NCI-H2107 treated with DMSO at 0.1 percent for 48 hours (cell line): ENCODE data around the gene IFITM2.
"Not testable (repeated sequence)": the region's sequence is repeated elsewhere in the genome, so short reads cannot be mapped to it uniquely, and the experiment has no call there.

Experiments used
- DNase-seq: peaks from one replicate; lab custom pipeline; 2025; ENCODE audit not compliant: unreplicated experiment; lab: John Stamatoyannopoulos, UW

IFITM2 gene

DNA sequence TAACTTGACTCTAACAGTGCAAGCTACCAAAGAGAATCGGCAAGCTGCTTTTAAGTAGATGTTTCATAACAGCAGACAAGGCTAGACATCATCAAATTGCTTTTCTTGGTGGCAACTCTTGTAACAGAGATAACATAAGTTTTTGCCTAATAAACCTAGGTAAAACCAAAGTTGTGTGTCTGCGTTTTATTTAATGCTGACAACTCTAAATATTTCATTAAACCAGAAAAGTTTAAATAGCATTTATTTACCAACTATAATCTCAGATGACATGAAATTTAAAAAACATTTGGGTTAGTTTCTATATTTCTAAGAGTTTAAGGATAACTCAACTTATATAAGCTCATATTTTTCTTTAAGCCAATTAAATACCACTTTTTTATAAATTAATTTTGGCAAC is 32.3 kb downstream of the IFITM2 start:
- DNase-seq: no peak

DNA sequence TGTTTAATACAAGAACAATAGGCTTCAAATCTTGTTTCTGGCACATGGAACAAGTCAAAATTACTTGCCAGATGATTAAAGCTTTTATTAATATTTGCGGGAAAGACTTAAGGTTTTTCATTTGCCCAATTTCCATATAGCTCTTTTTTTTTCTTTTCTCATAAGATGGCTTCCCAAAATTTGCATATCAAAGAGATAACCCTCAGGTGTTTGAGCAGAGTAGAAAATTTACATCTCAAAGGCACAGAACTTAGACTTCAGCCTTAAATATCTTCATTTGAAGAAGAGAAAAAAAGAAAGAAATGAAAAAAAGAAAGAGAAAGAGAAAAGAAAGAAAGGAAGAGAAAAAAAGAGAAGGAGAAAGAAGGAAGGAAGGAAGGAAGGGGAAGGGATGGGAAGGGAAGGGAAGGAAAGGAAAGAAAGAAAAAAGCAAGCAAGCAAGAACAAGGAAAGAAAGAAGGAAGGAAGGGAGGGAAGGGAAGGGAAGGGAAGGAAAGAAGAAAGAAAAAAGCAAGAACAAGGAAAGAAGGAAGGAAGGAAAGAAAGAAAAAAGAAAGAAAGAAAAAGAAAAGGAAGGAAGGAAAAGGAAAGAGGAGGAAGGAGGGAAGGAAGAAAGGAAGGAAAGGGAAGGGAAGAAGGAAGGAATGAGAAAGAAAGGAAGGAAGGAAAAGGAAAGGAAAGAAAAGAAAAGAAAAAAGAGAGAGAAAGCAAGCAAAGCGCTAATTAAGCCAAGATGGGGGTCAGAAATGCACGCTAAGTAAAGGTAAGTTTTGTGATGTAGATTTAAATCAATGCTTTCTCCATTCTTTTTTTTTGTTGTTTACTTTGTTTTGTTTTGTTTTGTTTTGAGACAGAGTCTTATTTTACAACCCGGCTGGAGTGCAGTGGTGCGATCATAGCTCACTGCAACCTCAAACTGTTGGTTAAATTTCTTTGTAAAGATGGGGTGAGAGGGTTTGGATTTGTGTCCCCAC is 33.2 kb downstream of the IFITM2 start:
- no peak for DNase-seq

DNA sequence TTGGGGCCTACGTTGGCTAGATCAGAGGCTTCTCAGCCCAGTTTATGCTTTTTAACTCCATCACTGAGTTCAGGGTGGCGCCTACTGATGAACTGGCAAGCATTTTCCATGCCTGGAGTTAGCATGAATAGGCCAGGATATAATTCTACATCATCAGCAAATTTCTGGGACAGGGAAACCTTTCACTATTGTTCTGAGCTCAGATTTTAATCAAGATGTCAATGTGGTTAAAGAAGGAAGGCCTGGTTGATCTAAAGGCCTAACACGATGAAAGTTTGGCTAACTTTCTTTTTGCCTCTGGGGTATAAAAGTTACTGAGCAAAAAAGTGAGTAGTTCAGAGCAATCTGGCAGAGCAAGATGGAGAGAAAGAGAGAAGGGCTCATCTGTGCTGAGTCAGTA is 34.7 kb downstream of the IFITM2 start:
- DNase-seq: no peak

DNA sequence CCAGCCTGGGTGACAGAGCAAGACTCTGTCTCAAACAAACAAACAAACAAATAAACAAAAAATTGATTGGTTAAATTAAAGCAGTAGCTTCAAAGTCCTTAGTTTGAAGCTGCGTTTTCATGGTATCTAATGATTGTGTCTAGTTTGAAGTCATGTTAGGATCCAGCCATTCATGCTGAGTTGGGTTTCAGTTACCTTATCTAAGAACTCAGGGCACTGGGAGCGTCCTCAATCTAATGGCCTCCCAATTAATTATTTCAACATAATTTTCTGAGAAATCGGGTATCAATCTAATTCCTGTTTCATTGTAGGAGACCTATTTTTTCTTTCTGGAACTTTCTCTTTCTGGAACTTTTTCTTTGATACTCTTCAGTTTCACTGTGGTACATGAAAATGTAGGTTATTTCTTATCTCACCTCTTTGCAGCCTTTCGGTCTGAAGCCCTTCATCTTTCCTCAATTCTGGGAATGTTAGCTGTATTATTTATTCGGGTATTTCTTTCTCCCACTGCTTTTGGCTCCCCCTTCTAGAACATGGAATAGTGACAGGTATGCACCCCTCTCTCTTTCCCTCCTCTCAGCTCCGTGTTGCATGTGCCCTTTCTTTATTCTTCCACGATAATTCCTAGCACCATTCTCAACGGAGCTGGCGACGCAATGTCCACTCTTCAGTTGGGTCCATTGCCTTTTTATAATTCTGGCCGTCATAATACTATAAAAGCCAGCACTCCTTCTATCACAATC is 37.4 kb downstream of the IFITM2 start:
- DNase-seq: no peak

DNA sequence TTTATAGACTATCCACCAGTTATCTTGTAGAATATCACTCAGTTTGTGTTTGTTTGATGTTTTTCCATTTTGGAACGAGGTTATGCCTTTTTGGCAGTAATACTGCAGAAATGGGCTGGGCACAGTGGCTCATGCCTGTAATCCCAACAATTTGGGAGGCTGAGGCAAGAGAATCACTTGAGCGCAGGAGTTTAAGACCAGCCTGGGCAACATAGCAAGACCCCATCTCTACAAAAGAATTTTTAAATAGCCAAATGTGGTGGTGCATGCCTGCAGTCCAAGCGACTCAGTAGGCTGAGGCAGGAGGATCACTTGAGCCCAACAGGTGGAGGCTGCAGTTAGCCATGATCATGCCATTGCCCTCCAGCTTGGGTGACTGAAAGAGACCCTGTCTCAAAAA is 38.9 kb downstream of the IFITM2 start:
- no peak for DNase-seq

DNA sequence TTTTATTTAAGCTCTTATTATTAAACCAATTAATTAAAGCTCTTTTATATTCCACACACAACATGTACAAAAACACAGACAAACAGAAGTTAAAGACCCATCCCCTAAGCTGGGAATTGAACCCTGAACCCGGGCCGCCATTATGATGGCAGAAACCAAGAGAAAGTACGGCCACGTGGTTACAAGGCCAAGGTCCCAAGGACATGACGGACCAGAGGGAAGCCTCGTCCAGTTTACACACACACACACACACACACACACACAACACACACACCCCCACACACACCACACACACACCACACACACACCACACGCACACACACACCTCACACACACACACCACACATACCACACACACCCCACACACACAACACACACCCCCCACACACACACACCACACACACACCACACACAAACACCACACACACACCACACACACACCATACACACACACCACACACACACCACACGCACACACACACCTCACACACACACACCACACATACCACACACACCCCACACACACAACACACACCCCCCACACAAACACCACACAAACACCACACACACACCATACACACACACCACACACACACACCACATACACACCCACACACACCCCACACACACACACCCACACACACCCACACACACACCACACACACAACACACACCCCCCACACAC is 41.8 kb downstream of the IFITM2 start:
- DNase-seq: not testable (repeated sequence)

DNA sequence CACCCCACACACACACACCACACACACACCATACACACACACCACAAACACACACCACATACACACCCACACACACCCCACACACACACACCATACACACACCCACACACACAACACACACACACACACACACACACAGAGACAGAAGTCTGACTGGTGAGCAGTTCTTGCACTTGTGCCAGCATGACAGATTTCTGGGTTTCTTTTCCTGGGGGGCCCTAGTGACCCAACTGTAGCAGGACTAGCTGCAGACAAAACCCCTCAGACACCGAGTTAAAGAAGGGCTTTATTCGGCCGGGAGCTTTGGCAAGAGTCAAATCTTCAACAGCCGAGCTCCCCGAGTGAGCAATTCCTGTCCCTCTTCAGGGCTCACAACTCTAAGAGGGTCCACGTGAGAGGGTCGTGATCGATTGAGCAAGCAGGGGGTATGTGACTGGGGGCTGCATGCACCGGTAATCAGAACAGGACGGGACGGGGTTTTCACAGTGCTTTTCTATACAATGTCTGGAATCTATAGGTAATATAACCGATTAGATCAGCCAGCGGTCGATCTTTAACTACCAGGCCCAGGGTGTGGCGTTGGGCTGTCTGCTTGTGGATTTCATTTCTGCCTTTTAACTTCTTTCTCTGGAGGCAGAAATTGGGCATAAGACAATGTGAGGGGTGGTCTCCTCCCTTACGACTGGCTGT is 42.6 kb downstream of the IFITM2 start:
- DNase-seq: not testable (repeated sequence)

DNA sequence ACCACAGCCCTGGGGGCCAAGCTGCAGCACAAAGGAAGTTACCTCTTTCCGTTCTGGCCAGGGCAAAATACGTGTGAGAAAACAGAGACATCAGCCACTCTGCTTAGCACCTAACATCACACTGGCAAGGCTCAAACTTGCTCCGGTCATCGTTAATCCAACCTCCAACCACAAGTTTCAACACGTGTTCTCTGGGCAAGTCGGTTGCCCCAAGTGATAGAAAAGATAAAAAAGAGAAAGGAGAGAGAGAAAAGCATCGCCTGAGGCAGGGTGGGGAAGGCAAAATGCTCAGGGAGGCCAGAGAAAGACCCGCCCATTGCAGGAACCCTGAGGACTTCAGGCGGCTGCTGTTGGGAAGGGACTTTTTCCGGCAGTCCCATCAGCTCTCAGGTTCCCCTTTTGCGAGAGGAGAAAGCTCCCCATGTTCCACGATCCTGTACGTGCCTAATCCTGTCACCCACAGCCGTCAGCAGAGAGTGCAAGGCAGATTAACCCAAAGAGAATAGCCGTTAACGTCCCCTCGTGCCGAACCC is 43.2 kb downstream of the IFITM2 start:
- DNase-seq: no peak

DNA sequence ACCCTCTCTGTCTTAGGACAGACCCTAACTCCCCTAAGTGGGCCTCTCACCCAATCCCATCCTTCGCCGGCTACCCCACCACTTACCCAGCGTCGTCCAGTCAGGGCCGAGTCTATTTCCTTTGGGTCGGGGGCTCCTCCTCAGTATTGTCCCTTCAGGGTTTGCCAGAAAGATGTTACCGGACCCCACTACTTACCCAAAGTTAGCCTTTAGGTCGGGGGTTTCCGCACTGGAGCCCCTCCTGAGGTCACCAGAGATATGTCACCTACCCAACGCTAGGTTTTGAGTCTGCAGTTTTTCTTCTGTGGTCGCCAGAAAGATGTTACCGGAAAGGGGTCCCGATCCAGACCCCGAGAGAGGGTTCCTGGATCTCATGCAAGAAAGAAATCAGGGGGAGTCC is 43.8 kb downstream of the IFITM2 start:
- no peak for DNase-seq

DNA sequence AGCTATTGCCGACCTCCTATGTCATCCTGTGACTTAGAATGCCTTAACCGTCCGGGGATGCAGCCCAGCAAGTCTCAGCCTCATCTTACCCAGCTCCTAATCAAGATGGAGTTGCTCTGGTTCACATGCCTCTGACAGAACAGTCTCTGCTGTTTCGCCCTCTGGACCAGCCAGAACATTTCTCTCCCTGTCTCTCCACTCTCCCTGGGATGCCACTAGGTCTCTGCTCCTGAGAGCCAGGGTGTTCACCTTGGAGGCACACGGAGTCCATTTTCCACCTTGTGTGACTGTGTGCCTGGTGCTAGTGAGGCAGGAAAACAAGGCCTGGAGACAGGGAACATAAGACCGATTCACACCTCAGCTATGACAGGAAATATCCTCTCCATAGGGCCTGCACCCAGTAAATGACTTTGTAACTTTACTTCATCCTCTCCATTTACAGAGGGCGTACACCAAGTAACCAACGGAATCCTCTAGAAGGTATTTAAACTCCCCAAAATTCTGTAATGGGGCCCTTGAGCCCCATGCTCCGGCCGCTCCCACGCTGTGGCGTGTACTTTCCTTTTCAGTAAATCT is 44.9 kb downstream of the IFITM2 start:
- no peak for DNase-seq

DNA sequence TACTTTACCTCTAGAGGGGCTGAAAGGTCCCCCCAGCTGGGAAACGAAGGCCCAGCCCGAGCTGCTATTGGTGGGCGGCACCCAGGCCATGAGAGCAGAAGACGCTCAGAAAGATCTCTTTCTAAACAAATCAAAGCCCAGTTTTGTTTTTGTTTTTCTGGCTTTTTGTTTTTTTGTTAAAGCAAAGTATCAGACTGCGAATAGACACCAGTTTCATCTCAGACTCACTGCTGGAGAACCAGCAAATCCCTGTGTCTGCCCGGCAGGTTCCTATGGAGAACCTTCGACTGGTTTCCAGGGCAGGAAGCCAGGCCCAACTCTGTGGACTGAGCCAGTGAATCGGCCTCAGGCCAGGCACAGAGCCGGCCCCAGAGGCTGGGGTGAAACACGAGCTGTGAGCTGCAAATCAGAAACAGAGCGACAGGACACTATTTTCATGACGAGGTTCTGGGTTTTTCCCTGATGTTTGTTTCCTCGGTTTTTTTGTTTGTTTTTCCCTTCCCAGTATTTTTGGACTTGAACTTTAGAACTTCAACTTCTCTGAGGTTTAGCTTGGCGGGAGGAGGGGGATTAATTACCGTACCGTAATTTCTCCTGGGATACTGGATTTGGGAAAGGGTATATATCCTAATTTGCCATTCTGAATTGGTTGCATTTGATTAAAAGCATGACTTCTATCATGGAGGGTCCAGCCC is 45.7 kb downstream of the IFITM2 start:
- DNase-seq: no peak

DNA sequence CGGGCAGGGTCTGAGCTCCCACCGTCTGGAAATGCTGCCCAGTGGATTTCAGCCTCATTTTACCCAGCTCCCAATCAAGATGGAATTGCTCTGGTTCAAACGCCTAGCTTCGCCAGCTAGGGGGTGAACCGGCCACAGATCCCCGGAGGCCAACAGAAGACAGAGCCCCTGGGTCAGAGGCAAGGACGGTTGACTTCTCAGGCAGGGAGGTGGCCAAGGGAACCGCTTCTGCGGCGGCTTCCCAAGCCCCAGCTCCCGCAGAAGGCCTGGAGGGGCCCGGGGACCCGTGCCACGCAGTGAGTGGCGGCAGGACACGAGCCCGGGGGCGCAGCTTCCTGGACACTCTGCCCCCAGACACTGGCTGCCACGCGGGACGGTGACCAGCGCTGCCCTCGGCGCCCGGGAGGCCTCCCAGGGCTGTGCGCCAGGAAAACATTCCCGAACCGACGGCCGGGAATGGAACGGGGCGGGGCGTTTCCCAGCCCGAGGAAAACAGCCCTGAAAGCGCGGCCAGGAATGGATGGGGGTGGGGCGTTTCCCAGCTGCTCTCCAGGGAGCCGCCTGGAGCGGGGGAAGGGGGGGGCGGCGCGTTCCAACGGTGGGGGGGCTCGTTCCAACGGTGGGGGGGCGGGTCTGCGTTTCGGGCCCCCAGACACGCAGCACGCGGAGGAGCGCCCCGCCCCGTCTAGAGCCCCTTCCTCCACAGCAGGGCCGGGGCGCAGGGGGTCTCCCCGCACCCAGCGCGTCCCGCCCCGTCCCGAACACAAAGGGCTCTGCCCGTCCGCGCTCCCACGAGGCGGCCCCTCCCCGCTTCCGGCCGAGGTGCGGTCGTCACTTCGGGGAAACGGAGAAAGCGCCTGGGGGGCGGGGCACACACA is 48.2 kb downstream of the IFITM2 start:
- DNase-seq: no peak

DNA sequence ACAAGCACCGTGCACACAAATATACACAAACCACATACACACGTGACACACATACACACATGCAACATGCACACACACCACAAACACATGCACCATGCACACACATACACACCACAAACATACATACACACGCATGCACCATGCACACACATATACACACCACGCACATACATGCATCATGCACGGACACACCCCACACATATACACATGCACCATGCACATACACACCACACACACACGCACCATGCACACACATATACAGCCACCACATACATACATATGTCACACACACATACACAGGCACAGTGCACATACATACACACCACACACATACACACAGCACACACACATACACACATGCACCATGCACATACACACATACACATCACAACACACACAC is 49.0 kb downstream of the IFITM2 start:
- DNase-seq: no peak

DNA sequence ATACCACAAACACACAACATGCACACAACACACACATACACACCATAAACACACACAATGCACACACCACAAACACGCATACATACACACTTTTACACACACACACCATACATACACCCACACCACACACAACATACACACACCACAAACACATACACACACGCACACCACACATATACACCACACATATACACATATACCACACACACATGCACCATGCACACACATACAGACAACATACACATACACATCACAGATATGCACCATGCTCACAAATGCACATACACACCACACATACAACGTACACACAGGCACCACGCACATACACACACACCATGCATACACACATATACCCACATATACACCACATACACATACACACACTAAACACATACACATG is 50.0 kb downstream of the IFITM2 start:
- DNase-seq: no peak

DNA sequence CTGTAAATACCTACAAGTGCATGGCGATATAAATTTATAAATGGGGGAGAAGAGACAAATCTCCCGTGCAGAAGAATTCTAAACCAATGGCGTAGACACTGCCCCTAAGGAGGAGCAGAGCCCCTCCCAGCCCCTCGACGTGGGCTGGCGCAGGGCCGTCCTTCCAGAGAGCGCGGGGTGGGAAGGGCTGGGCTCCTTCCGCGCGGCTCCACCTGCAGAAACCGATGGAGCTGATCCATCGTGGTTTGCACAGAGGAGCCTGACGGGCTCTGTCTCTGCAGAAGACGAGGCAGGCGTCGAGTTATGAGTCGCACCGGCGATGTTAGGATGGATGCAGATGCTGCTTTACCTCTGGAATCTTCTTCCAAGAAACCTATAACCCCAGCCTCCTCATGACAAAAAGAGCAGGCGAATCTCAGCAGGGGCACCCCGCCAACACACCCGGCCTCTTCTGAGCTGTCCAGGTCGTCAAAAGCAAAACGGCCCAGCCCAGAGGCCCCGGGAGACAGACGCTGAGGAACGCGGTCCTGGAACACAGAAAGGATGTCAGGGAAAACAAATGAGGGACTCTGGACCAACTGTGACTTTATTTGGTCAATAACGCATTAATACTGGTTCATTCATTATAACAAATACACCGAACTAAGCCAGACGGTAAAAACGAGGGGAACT is 50.6 kb downstream of the IFITM2 start:
- DNase-seq: no peak
